Upper lobe of left lung (tissue), 6 donors: ENCODE data around the gene ISOC2. TPM values are rescaled to one million over a fixed set of nuclear protein-coding genes. Genes with fewer than 3 reads are reported as not detected.

ENCODE experiments used
- ATAC-seq, 2 donors: fragments of 200-7000 bp; cut with Tn5 transposase; one replicate each; pipeline ENCODE4 v1.9.1; 2022; ENCODE audit warnings: mild to moderate bottlenecking in 2 of 2, moderate library complexity in 2 of 2; ENCODE audit not compliant: low FRiP score in 2 of 2
- DNase-seq, 2 donors: peaks; one replicate each; pipeline ENCODE4 v3.0.0-alpha.2; 2019 to 2020
- H3K27ac ChIP-seq, 4 donors: fragments of 200-600 bp; sonication (generic); one replicate each; pipeline ENCODE4 v1.5.1; 2016 to 2019
- H3K27me3 ChIP-seq, 4 donors: fragments of 200-600 bp; sonication (generic); one replicate each; pipeline ENCODE4 v1.5.1; 2017 to 2019
- H3K36me3 ChIP-seq, 4 donors: fragments of 200-600 bp; sonication (generic); one replicate each; pipeline ENCODE4 v1.5.1; 2016 to 2019
- H3K4me1 ChIP-seq, 4 donors: fragments of 200-600 bp; sonication (generic); one replicate each; pipeline ENCODE4 v1.5.1; 2018 to 2019
- H3K4me3 ChIP-seq, 4 donors: fragments of 200-600 bp; sonication (generic); one replicate each; pipeline ENCODE4 v1.5.1; 2017 to 2019; ENCODE audit warnings: mild to moderate bottlenecking in 2 of 4, moderate library complexity in 1 of 4
- H3K9me3 ChIP-seq, 4 donors: fragments of 200-600 bp; sonication (generic); one replicate each; pipeline ENCODE4 v1.5.1; 2018 to 2019
- CTCF ChIP-seq, 6 experiments: fragments of 450-650 bp in 4 of 6; fragments of 200-600 bp in 2 of 6; sonication (generic) in 2 of 6; IDR thresholded peaks; one replicate each; pipeline ENCODE4 v1.5.1; 2016 to 2019; ENCODE audit warnings: antibody characterized with exemption in 6 of 6
- EP300 ChIP-seq, 4 donors: sonication (generic); formaldehyde crosslinking; IDR thresholded peaks; one replicate each; pipeline ENCODE4 v1.5.1; 2017; ENCODE audit warnings: antibody characterized with exemption in 4 of 4, control low read depth in 2 of 4
- POLR2A ChIP-seq, 4 donors: fragments of 450-650 bp; IDR thresholded peaks; one replicate each; pipeline ENCODE4 v1.5.1; 2016 to 2017; ENCODE audit warnings: antibody characterized with exemption in 4 of 4, mild to moderate bottlenecking in 2 of 4
- POLR2AphosphoS5 ChIP-seq, 2 donors: sonication (generic); formaldehyde crosslinking; IDR thresholded peaks; one replicate each; pipeline ENCODE4 v1.5.1; 2017; ENCODE audit warnings: antibody characterized with exemption in 2 of 2
- WGBS, 2 donors: methylation state at CpG; one replicate each; pipeline ENCODE4 v1.1.5; 2017 to 2018; 5-methylcytosine and 5-hydroxymethylcytosine counted together
- total RNA-seq, 6 donors: library from RNA; depleted of rRNA in 4 of 6; stranded (reverse); fragments of >200 nt in 4 of 6; gene quantifications; one replicate each; pipeline versions ENCODE4 v1.1.0 to v1.2.1, GENCODE V29; 2016 to 2021
- donor health status: DM: no; HTN: no; CAD: no; lungs with moderate emphysema.
- donor health status: DM: no; HTN: yes; CAD: no; lungs with severe emphysema.

Gene ISOC2
- total RNA-seq, 6 donors from 2014 or later = 4.2 to 44.8 (median 36.7) TPM

GRCh38 chr19:55459551-55459949 is 1.9 kb downstream of the ISOC2 start:
- H3K4me3 ChIP-seq = peak overlapping the region in 1 of 4 donors; percentile 78
- peaks cover 0 to 15% (median 8%) of the 10 kb centered on the region in 4 donors for H3K36me3 ChIP-seq
- TF ChIP-seq CTCF (IDR thresholded peaks at IDR 0.05) (no peak), POLR2AphosphoS5 (IDR thresholded peaks at IDR 0.05) (no peak), POLR2A (IDR thresholded peaks at IDR 0.05) (no peak), EP300 (IDR thresholded peaks at IDR 0.05) (no peak)
- peak overlapping the region in 1 of 4 donors; percentile 21 for H3K27ac ChIP-seq
- ATAC-seq (no peak), DNase-seq (no peak)
- peaks cover 22 to 27% (median 24%) of the 10 kb centered on the region in 4 donors for H3K4me1 ChIP-seq
- WGBS, 2 donors = 49 to 90% methylated on average over 5 to 7 of the region's 8 CpGs
- no peaks in the 10 kb centered on the region for H3K27me3 ChIP-seq
- no peaks in the 10 kb centered on the region for H3K9me3 ChIP-seq

GRCh38 chr19:55457683-55458457 is 3.6 kb downstream of the ISOC2 start:
- H3K27me3 ChIP-seq = peaks cover 0 to 2% (median 0%) of the 10 kb centered on the region in 4 donors
- H3K4me1 ChIP-seq = peaks cover 23 to 30% (median 24%) of the 10 kb centered on the region in 4 donors
- WGBS, 2 donors = 84 to 86% methylated on average over 16 of the region's 16 CpGs
- DNase-seq (no peak), ATAC-seq (no peak)
- no peak overlapping the region for H3K27ac ChIP-seq
- H3K9me3 ChIP-seq = no peaks in the 10 kb centered on the region
- no peak overlapping the region for H3K4me3 ChIP-seq
- peaks cover 0 to 20% (median 9%) of the 10 kb centered on the region in 4 donors for H3K36me3 ChIP-seq
- TF ChIP-seq POLR2A (IDR thresholded peaks at IDR 0.05) = no peak
- TF ChIP-seq CTCF (IDR thresholded peaks at IDR 0.05) = no peak
- TF ChIP-seq POLR2AphosphoS5 (IDR thresholded peaks at IDR 0.05) = no peak
- TF ChIP-seq EP300 (IDR thresholded peaks at IDR 0.05) = no peak

GRCh38 chr19:55456347-55456746 is 5.1 kb downstream of the ISOC2 start:
- DNase-seq = no peak
- no peak for ATAC-seq
- Histone ChIP-seq H3K9me3 (no peaks in the 10 kb centered on the region), H3K36me3 (peaks cover 0 to 20% (median 9%) of the 10 kb centered on the region in 4 donors), H3K27me3 (peaks cover 4 to 17% (median 12%) of the 10 kb centered on the region in 4 donors), H3K27ac (no peak overlapping the region), H3K4me3 (no peak overlapping the region), H3K4me1 (peaks cover 28 to 40% (median 32%) of the 10 kb centered on the region in 4 donors)
- WGBS, 2 donors = 90 to 91% methylated on average over 4 to 14 of the region's 14 CpGs
- TF ChIP-seq POLR2AphosphoS5 (IDR thresholded peaks at IDR 0.05) (no peak), EP300 (IDR thresholded peaks at IDR 0.05) (no peak), CTCF (IDR thresholded peaks at IDR 0.05) (no peak), POLR2A (IDR thresholded peaks at IDR 0.05) (no peak)

- Histone ChIP-seq H3K4me1 (peaks cover 26 to 37% (median 32%) of the 10 kb centered on the region in 4 donors), H3K4me3 (no peak overlapping the region), H3K36me3 (peaks cover 0 to 20% (median 9%) of the 10 kb centered on the region in 4 donors), H3K27ac (no peak overlapping the region), H3K27me3 (peaks cover 7 to 22% (median 16%) of the 10 kb centered on the region in 4 donors), H3K9me3 (no peaks in the 10 kb centered on the region)
- WGBS, 2 donors = 83 to 94% methylated on average over 1 to 11 of the region's 11 CpGs
- ATAC-seq (peak in 1 of 2 donors; percentile 11), DNase-seq (no peak)
- TF ChIP-seq POLR2AphosphoS5 (IDR thresholded peaks at IDR 0.05) (no peak), EP300 (IDR thresholded peaks at IDR 0.05) (no peak), CTCF (IDR thresholded peaks at IDR 0.05) (no peak), POLR2A (IDR thresholded peaks at IDR 0.05) (no peak)
Observed at GRCh38 chr19:55455576-55456235, 5.7 kb downstream of the ISOC2 start.
